GM12878 (cell line): ENCODE data around the gene LANCL2. TPM values are rescaled to one million over a fixed set of nuclear protein-coding genes. Genes with fewer than 3 reads are reported as not detected.

ENCODE experiments used
- ATAC-seq: fragments of 200-7000 bp; cut with Tn5 transposase; 3 replicates; pipeline ENCODE4 v1.9.1; 2020; ENCODE audit warnings: mild to moderate bottlenecking, moderate library complexity
- BruUV-seq: library from RNA; stranded (reverse); fragments of 400-500 nt; replicated peaks from 2 replicates; lab custom pipeline; 2021; lab: Mats Ljungman, UMichigan
- CTCF ChIA-PET: fragments of 300-600 bp; sonication (Branson Sonifier 250); formaldehyde crosslinking; extraction: SDS; loops from one replicate; lab custom pipeline; 2021; ENCODE audit warnings: inconsistent platforms; lab: Yijun Ruan, JAX
- POLR2A ChIA-PET: fragments of 350-600 bp; formaldehyde crosslinking; extraction: SDS; loops from one replicate; lab custom pipeline; 2021; ENCODE audit warnings: inconsistent platforms; lab: Charles Lee
- RAD21 ChIA-PET: fragments of 300-600 bp; sonication (Branson Sonifier 250); formaldehyde crosslinking; loops from one replicate; lab custom pipeline; 2023; ENCODE audit warnings: antibody characterized with exemption; ENCODE audit not compliant: unreplicated experiment; lab: Charles Lee
- SMC1A ChIA-PET: fragments of 300-600 bp; sonication (Branson Sonifier 250); formaldehyde crosslinking; loops from one replicate; lab custom pipeline; 2023; ENCODE audit not compliant: unreplicated experiment, uncharacterized antibody; lab: Charles Lee
- DNase-seq: peaks from one replicate; pipeline ENCODE4 v3.0.0-alpha.2; 2011; ENCODE audit warnings: low read depth, low spot score
- FAIRE-seq: peaks from 3 replicates; lab custom pipeline; 2011; peaks lifted over from hg19 to GRCh38; lab: Jason Lieb, UNC
- H2AFZ ChIP-seq: 2 replicates; pipeline ENCODE4 v1.6.0; 2011; ENCODE audit warnings: low read depth, low read length, control low read depth; ENCODE audit not compliant: control insufficient read depth
- H3K27ac ChIP-seq: 2 replicates; pipeline ENCODE4 v1.5.1; 2011; ENCODE audit warnings: control low read depth; ENCODE audit not compliant: control insufficient read depth, insufficient read depth
- H3K27me3 ChIP-seq, 2 experiments: replicated peaks in 1 of 2; 2 replicates each; pipeline versions ENCODE4 v1.6.0 to v1.6.1; 2011; ENCODE audit warnings: low read length in 1 of 2; ENCODE audit not compliant: control insufficient read depth in 2 of 2, insufficient read depth in 2 of 2
- H3K36me3 ChIP-seq, 2 experiments: 2 replicates each; pipeline ENCODE4 v1.5.1; 2011; ENCODE audit warnings: low read length in 1 of 2; ENCODE audit not compliant: control insufficient read depth in 2 of 2, insufficient read depth in 2 of 2
- H3K4me1 ChIP-seq: 2 replicates; pipeline ENCODE4 v1.6.1; 2011; ENCODE audit warnings: mild to moderate bottlenecking, low read length, moderate library complexity, mixed read lengths; ENCODE audit not compliant: control insufficient read depth, insufficient read depth
- H3K4me2 ChIP-seq: 2 replicates; pipeline ENCODE4 v1.6.0; 2011; ENCODE audit warnings: control low read depth; ENCODE audit not compliant: control insufficient read depth, insufficient read depth
- H3K4me3 ChIP-seq: fragments of 200-600 bp; sonication (generic); 2 replicates; pipeline ENCODE4 v1.5.1; 2016
- H3K79me2 ChIP-seq: 2 replicates; pipeline ENCODE4 v1.6.0; 2011; ENCODE audit warnings: low read length; ENCODE audit not compliant: control insufficient read depth, insufficient read depth
- H3K9ac ChIP-seq: 2 replicates; pipeline ENCODE4 v1.8.0; 2011; ENCODE audit warnings: low read length, control low read depth, mixed read lengths; ENCODE audit not compliant: control insufficient read depth, insufficient read depth
- H3K9me3 ChIP-seq: replicated peaks from 3 replicates; pipeline ENCODE4 v1.5.1; 2011; ENCODE audit warnings: mild to moderate bottlenecking, low read length; ENCODE audit not compliant: control insufficient read depth, insufficient read depth
- H4K20me1 ChIP-seq: 2 replicates; pipeline ENCODE4 v1.6.0; 2011; ENCODE audit not compliant: control insufficient read depth, insufficient read depth
- LARP7 ChIP-seq: fragments of 450-650 bp; IDR thresholded peaks from 2 replicates; pipeline ENCODE4 v1.6.1; 2017; ENCODE audit warnings: mild to moderate bottlenecking
- NR2F1 ChIP-seq: fragments of 450-650 bp; conservative IDR thresholded peaks from 2 replicates; pipeline ENCODE4 v1.6.1; 2017; ENCODE audit warnings: mild to moderate bottlenecking
- PML ChIP-seq: IDR thresholded peaks from 2 replicates; pipeline ENCODE4 v1.6.1; 2012; ENCODE audit warnings: low read length, inconsistent platforms
- SIX5 ChIP-seq: IDR thresholded peaks from 2 replicates; pipeline ENCODE4 v1.6.1; 2011; ENCODE audit warnings: mild to moderate bottlenecking, low read depth, low read length, moderate library complexity; ENCODE audit not compliant: severe bottlenecking
- SREBF2 ChIP-seq: IDR thresholded peaks from 2 replicates; pipeline ENCODE4 v1.6.1; 2012; ENCODE audit warnings: mild to moderate bottlenecking, low read length
- TARDBP ChIP-seq: IDR thresholded peaks from 2 replicates; pipeline ENCODE4 v1.6.1; 2016; ENCODE audit warnings: borderline replicate concordance
- TCF3 ChIP-seq: IDR thresholded peaks from 2 replicates; pipeline ENCODE4 v1.6.1; 2012; ENCODE audit warnings: low read depth, mild to moderate bottlenecking, low read length, borderline replicate concordance; ENCODE audit not compliant: insufficient read depth
- TCF7 ChIP-seq: IDR thresholded peaks from 2 replicates; pipeline ENCODE4 v1.6.1; 2014; ENCODE audit warnings: antibody characterized with exemption, borderline replicate concordance
- ZNF384 ChIP-seq: IDR thresholded peaks from 2 replicates; pipeline ENCODE4 v1.6.1; 2012; ENCODE audit warnings: low read depth, mild to moderate bottlenecking, low read length, improper control_type of control experiment, borderline replicate concordance
- WGBS: methylation state at CpG from one replicate; pipeline ENCODE4 v1.1.6; 2016; ENCODE audit warnings: low lambda C conversion rate; ENCODE audit not compliant: insufficient replicate concordance, insufficient coverage; ENCODE audit errors: missing lambda C conversion rate; 5-methylcytosine and 5-hydroxymethylcytosine counted together
- in situ Hi-C: fragments of 300-500 bp; cut with MboI; formaldehyde crosslinking; loops from 9 replicates; pipeline ENCODE4 v1.14.3; 2018; ENCODE audit warnings: mixed read lengths
- intact Hi-C: fragments of 100-400 bp; cut with micrococcal nuclease; formaldehyde crosslinking; loops from one replicate; pipeline ENCODE4 v1.14.2; 2022; ENCODE audit not compliant: unreplicated experiment
- polyA plus RNA-seq, 11 experiments: library from polyadenylated mRNA; depleted of rRNA in 4 of 11; unstranded in 6 of 11; stranded (reverse) in 5 of 11; fragments of >200 nt; fragmentation: Nextera tagmentation in 4 of 11; fragmentation: Illumina TruSeq in 1 of 11; extraction: Ambion mirVana in 4 of 11; extraction: Trizol in 1 of 11; gene quantifications; 1 replicate in 1 of 11; 2 replicates in 10 of 11; pipeline versions ENCODE4 v1.2.1 to v1.2.3, GENCODE V29; 2011 to 2016; ENCODE audit warnings: inconsistent platforms in 2 of 11, missing spikeins in 2 of 11, low read depth in 1 of 11
- total RNA-seq, 4 experiments: library from RNA; depleted of rRNA in 3 of 4; stranded (reverse); fragments of >200 nt in 3 of 4; fragmentation: Illumina TruSeq in 1 of 4; extraction: Trizol in 1 of 4; gene quantifications; 2 replicates each; pipeline versions ENCODE4 v1.2.1 to v1.2.3, GENCODE V29; 2013 to 2021
- TF ChIP-seq, protein P1 (sequence below): fragments of 450-650 bp; IDR thresholded peaks from 2 replicates; pipeline ENCODE4 v1.6.1; 2017; ENCODE audit warnings: mild to moderate bottlenecking
- TF ChIP-seq, protein P2 (sequence below): IDR thresholded peaks from 2 replicates; pipeline ENCODE4 v1.6.1; 2011; ENCODE audit warnings: low read depth, low read length, improper control_type of control experiment, borderline replicate concordance
- TF ChIP-seq, protein P3 (sequence below): fragments of 450-650 bp; IDR thresholded peaks from 2 replicates; pipeline ENCODE4 v1.6.1; 2016; ENCODE audit warnings: mild to moderate bottlenecking

The LANCL2 gene
- total and polyA plus RNA-seq, 10 of the 15 experiments (the other 5 are each of a cell fraction or from before 2014, with no cell fraction given) = 8.1 to 28.6 (median 16.4) TPM

DNA sequence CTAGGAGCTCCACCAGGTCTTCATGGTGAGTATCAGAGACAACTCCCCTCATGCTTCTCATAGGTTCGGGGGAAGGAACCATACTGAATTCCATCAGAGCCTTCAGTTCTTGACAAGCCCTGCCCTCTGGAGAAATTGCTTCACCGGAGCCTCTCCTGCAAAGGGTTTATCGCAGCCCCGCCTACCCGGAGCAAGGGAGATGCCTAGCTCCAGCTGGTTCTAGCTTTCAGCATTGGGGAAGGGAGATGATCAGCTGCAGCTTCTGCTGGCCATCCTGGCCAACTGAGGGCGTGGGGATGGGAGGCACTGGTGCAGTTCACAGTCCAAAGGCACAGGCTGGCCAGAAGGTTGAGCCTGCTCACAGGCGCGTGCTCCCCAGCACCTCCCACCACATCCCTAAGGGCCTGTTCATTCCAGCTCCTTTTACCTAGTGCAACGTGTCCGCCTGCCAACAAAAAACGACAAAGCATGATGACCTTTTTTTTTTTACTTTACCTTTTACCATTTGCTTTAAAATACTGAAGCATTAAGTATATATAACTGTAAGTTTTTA lies 31.2 kb downstream of the LANCL2 start (continued):
- TF ChIP-seq, protein P1, sequence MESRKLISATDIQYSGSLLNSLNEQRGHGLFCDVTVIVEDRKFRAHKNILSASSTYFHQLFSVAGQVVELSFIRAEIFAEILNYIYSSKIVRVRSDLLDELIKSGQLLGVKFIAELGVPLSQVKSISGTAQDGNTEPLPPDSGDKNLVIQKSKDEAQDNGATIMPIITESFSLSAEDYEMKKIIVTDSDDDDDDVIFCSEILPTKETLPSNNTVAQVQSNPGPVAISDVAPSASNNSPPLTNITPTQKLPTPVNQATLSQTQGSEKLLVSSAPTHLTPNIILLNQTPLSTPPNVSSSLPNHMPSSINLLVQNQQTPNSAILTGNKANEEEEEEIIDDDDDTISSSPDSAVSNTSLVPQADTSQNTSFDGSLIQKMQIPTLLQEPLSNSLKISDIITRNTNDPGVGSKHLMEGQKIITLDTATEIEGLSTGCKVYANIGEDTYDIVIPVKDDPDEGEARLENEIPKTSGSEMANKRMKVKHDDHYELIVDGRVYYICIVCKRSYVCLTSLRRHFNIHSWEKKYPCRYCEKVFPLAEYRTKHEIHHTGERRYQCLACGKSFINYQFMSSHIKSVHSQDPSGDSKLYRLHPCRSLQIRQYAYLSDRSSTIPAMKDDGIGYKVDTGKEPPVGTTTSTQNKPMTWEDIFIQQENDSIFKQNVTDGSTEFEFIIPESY = no peak
- TF ChIP-seq PML (no peak), TCF7 (no peak), SIX5 (no peak), LARP7 (no peak), TCF3 (no peak)

DNA sequence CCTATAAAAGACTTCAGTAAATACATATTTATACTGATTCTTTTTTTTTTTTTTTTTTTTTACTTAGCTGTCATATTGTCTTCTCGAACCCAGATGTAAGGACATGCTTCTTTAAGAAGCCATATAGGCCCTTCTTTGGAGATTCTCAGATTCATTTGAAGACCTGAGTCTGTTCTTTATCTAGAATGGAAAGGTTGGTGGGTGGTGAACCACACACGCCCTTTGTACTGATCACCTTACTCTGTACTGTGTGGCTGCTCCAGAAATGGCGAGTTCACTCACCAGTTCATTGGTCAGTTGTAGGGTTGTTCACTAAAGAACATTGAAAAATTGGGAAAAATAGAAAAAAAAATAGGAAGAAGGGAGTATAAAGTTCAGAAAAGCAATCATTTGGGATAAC lies 32.5 kb downstream of the LANCL2 start:
- no peak overlapping the region for H2AFZ ChIP-seq
- no peaks in the 10 kb centered on the region for H3K27me3 ChIP-seq
- no peak overlapping the region for H3K4me2 ChIP-seq
- DNase-seq = no peak
- no peak for FAIRE-seq
- H3K36me3 ChIP-seq = peaks cover 2 to 3% of the 10 kb centered on the region in 2 experiments; a peak in 3 of 4 replicates
- WGBS = 94% methylated on average over 2 of the region's 3 CpGs
- H3K9me3 ChIP-seq = no peaks in the 10 kb centered on the region; the same call in 2 of the 3 replicates
- no peaks in the 10 kb centered on the region for H3K4me1 ChIP-seq
- BruUV-seq = no TSS peak
- H3K27ac ChIP-seq = no peak overlapping the region
- no peaks in the 10 kb centered on the region for H3K79me2 ChIP-seq
- H4K20me1 ChIP-seq = no peaks in the 10 kb centered on the region
- in situ Hi-C loops = no loop called here
- SMC1A ChIA-PET = no interaction called here
- POLR2A ChIA-PET = no interaction called here
- CTCF ChIA-PET = interaction anchor here (1.7 kb wide), 1 partner anchor 118 kb away, joined by 5 read pairs; no protein-coding TSS in a partner anchor
- no peak overlapping the region for H3K9ac ChIP-seq
- RAD21 ChIA-PET = interaction anchor here (2.4 kb wide), 1 partner anchor 18 kb away, joined by 6 read pairs; no protein-coding TSS in a partner anchor
- ATAC-seq = no peak
- no peak overlapping the region for H3K4me3 ChIP-seq
- intact Hi-C loops = no loop called here
- no peak for TF ChIP-seq SREBF2
- no peak for TF ChIP-seq NR2F1
- TF ChIP-seq, protein P1 = no peak
- TF ChIP-seq, protein P2, sequence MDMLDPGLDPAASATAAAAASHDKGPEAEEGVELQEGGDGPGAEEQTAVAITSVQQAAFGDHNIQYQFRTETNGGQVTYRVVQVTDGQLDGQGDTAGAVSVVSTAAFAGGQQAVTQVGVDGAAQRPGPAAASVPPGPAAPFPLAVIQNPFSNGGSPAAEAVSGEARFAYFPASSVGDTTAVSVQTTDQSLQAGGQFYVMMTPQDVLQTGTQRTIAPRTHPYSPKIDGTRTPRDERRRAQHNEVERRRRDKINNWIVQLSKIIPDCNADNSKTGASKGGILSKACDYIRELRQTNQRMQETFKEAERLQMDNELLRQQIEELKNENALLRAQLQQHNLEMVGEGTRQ = no peak
- TF ChIP-seq, protein P3, sequence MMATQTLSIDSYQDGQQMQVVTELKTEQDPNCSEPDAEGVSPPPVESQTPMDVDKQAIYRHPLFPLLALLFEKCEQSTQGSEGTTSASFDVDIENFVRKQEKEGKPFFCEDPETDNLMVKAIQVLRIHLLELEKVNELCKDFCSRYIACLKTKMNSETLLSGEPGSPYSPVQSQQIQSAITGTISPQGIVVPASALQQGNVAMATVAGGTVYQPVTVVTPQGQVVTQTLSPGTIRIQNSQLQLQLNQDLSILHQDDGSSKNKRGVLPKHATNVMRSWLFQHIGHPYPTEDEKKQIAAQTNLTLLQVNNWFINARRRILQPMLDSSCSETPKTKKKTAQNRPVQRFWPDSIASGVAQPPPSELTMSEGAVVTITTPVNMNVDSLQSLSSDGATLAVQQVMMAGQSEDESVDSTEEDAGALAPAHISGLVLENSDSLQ = no peak
- no peak for TF ChIP-seq TARDBP
- TF ChIP-seq TCF7 = no peak
- TF ChIP-seq ZNF384 = no peak
